ENCODE data around the gene LINGO3.
A peak's percentile ranks its signal among the peaks of the same experiment; 100 is the strongest.

Gene LINGO3

DNA sequence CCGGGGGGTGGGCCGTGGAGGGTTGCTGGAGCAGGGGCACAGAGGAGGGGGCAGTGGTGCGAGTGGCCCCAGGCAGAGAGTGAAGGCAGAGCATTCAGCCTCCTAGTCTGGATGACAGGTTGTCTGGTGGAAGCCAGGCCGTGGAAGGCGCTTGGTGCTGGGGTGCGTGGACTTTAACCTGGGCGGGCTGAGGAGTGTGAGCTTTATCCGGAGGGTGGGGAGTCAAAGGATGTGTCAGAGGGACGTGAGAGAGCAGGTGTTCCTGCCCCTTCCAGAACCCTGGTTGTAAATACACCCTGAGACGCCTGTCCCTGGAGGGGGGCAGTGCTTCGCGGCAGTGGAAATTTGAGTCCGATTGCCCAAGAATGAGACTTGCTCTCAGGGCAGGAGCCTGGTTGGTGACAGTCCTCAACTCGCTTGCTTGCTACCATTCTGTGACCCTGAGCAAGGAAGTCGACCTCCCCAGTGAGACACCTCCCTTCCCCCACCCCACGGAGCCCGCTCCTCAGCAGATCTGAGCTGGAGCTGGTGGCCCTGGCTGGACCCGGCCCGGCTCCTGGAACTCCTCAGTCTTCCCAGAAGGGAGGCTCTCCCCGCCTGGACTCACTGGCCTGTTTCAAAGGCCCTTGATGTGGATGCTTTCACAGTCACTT, 22.8 kb upstream of the LINGO3 start:
- Histone ChIP-seq H3K4me3 (ENCODE audit: low read length) (no peak overlapping the region), H3K27me3 (replicated peaks; ENCODE audit: control insufficient read depth, insufficient read depth, low read length) (no peaks in the 10 kb centered on the region), H3K9ac (ENCODE audit: low read length) (no peak overlapping the region), H3K36me3 (ENCODE audit: control insufficient read depth, insufficient read depth, low read length, severe bottlenecking) (peaks cover 3% of the 10 kb centered on the region), H3K4me1 (ENCODE audit: control insufficient read depth, insufficient read depth, low read length) (peaks cover 28% of the 10 kb centered on the region), H3K9me3 (ENCODE audit: control insufficient read depth, low read length) (no peaks in the 10 kb centered on the region)
- DNase-seq (ENCODE audit: low read depth): no peak

DNA sequence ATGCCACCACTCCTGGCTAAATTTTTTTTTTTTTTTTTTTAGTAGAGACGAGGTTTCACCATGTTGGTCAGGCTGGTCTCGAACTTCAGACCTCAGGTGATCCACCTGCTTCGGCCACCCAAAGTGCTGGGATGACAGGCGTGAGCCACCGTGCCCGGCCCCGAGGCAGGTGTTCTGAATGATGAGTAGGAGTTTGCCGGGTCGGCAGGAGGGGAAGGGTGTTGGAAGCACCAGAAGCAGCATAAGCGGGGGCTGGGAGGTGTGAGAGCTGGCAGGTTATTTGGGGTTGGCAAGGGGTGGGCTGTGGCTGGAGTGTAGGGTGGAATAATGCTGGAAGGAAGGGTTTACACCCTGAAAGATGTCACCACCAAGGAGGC, 22.3 kb upstream of the LINGO3 start:
- Histone ChIP-seq H3K9ac (ENCODE audit: low read length) (no peak overlapping the region), H3K27me3 (replicated peaks; ENCODE audit: control insufficient read depth, insufficient read depth, low read length) (no peaks in the 10 kb centered on the region), H3K4me3 (ENCODE audit: low read length) (no peak overlapping the region), H3K36me3 (ENCODE audit: control insufficient read depth, insufficient read depth, low read length, severe bottlenecking) (peaks cover 5% of the 10 kb centered on the region), H3K4me1 (ENCODE audit: control insufficient read depth, insufficient read depth, low read length) (peaks cover 28% of the 10 kb centered on the region), H3K9me3 (ENCODE audit: control insufficient read depth, low read length) (no peaks in the 10 kb centered on the region)
- DNase-seq (ENCODE audit: low read depth): no peak

DNA sequence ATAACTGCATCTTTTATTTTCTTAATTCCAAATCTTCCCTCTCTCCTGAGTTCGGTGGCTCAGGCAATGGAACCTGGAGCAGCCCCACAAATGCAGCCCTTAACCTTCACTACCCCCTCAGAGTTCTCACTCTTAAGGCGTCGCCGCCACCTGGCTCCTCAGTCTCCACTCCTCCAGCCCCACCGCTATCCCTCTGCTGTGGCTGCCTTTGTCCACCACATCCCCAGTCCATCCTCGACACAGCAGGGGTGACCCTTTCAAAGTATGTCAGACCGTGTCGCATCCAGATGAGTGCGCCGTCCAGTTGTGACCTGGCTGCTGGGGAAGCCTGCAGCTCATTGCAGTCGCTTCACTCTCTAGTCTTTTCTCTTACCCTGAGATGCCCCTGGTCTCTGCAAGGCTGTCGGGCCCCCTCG, 21.6 kb upstream of the LINGO3 start:
- peak; percentile 3 for DNase-seq (ENCODE audit: low read depth)
- H3K36me3 ChIP-seq (ENCODE audit: control insufficient read depth, insufficient read depth, low read length, severe bottlenecking): peaks cover 5% of the 10 kb centered on the region
- peak overlapping the region; percentile 99 for H3K4me3 ChIP-seq (ENCODE audit: low read length)
- H3K4me1 ChIP-seq (ENCODE audit: control insufficient read depth, insufficient read depth, low read length): peaks cover 28% of the 10 kb centered on the region
- no peaks in the 10 kb centered on the region for H3K9me3 ChIP-seq (ENCODE audit: control insufficient read depth, low read length)
- no peaks in the 10 kb centered on the region for H3K27me3 ChIP-seq (replicated peaks; ENCODE audit: control insufficient read depth, insufficient read depth, low read length)
- peak overlapping the region; percentile 97 for H3K9ac ChIP-seq (ENCODE audit: low read length)

DNA sequence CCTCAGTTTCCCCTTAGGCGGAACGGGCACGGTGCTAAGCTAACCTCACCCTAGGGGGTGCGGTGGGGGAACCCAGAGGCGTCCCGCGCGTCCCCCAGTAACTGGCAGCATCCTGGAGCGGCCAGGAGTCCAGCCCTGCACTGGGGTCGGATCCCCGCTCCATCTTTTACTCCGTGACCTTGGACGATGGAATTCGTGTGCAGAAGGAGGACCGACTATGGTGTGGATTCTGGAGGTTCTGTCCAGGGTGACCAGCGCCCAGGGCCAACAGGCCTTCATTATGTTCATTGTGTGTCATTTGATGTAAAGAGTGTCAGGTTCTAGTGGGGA, 21.2 kb upstream of the LINGO3 start:
- H3K9me3 ChIP-seq (ENCODE audit: control insufficient read depth, low read length): no peaks in the 10 kb centered on the region
- H3K9ac ChIP-seq (ENCODE audit: low read length): peak overlapping the region; percentile 97
- H3K27me3 ChIP-seq (replicated peaks; ENCODE audit: control insufficient read depth, insufficient read depth, low read length): no peaks in the 10 kb centered on the region
- peak overlapping the region; percentile 99 for H3K4me3 ChIP-seq (ENCODE audit: low read length)
- peaks cover 28% of the 10 kb centered on the region for H3K4me1 ChIP-seq (ENCODE audit: control insufficient read depth, insufficient read depth, low read length)
- peak; percentile 26 for DNase-seq (ENCODE audit: low read depth)
- peaks cover 5% of the 10 kb centered on the region for H3K36me3 ChIP-seq (ENCODE audit: control insufficient read depth, insufficient read depth, low read length, severe bottlenecking)

DNA sequence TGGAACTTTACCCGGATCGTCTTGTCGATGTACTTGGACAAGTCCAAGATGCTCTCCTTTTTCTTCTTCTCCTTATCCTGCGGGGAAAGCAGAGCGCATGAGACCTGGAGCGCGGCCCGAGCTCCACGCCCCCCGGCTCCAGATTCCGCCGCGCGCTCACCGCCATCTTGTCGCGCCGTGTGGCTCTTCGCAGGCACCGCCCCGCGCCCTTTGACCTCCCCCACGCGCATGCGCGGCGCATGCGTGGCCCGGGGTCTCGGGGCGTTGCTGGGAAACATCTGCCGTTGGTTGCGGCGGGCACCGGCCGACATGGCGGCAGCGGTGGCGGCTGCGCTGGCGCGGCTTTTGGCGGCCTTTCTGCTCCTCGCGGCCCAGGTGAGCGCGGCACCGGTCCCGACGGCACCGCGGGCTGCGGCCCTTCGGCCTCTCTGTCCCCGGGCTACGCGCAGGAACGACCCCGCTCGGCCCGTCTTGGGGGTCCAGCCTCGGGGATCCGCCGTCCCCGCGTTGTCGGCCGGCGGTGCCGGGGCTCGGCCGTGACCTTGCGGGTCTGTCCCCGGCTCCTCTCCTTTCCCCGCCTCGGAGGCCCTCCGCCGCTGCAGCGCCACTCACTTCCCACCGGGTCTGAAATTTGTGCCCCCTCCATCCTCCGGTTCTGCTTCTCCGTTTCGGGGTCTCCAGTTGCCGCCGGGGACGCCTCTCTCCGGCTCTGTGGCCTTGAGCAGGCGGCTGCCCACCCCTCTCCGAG, 20.6 kb upstream of the LINGO3 start, which contains the start of the genes LSM7 and SPPL2B:
TSS of gene LSM7 (minus strand) at position 186 of the 748 bp plus-strand sequence. CDS start at position 166, 20 bp downstream.
TSS of gene SPPL2B (plus strand) at position 284 of the 748 bp plus-strand sequence. CDS start at position 310, 26 bp downstream.
- Histone ChIP-seq H3K4me1 (ENCODE audit: control insufficient read depth, insufficient read depth, low read length) (peaks cover 28% of the 10 kb centered on the region), H3K4me3 (ENCODE audit: low read length) (peak within 1 kb of the TSS; percentile 99), H3K9me3 (ENCODE audit: control insufficient read depth, low read length) (no peaks in the 10 kb centered on the region), H3K9ac (ENCODE audit: low read length) (peak within 1 kb of the TSS; percentile 97), H3K36me3 (ENCODE audit: control insufficient read depth, insufficient read depth, low read length, severe bottlenecking) (peaks cover 5% of the 10 kb centered on the region), H3K27me3 (replicated peaks; ENCODE audit: control insufficient read depth, insufficient read depth, low read length) (no peaks in the 10 kb centered on the region)
- DNase-seq (ENCODE audit: low read depth): peak; percentile 97

DNA sequence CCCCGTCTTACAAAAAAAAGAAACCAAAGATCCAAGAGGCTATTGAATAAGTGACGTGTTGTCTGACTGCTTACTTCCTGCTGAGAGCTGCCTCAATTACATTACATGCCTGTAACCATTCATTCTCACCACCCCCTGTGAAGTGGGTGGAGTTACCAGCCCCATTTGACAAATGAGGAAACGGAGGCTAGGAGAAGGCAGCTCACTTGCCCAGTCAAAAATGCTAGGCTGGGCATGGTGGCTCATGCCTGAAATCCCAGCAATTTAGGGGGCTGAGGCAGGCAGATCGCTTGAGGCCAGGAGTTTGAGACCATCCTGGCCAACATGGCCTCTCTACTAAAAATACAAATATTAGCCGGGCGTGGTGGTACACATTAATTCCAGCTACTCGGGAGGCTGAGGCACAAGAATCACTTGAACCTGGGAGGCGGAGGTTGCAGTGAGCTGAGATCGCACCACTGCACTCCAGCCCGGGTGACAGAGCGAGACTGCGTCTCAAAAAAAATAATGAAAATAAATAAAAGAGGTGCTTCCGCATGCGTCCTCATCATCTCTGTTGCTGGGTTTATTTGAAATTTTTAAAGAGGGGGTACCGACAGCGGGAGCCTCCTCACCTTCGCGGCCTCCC, 19.9 kb upstream of the LINGO3 start:
- peaks cover 28% of the 10 kb centered on the region for H3K4me1 ChIP-seq (ENCODE audit: control insufficient read depth, insufficient read depth, low read length)
- peak overlapping the region; percentile 99 for H3K4me3 ChIP-seq (ENCODE audit: low read length)
- peaks cover 5% of the 10 kb centered on the region for H3K36me3 ChIP-seq (ENCODE audit: control insufficient read depth, insufficient read depth, low read length, severe bottlenecking)
- H3K27me3 ChIP-seq (replicated peaks; ENCODE audit: control insufficient read depth, insufficient read depth, low read length): no peaks in the 10 kb centered on the region
- peak overlapping the region; percentile 97 for H3K9ac ChIP-seq (ENCODE audit: low read length)
- DNase-seq (ENCODE audit: low read depth): peak; percentile 82
- no peaks in the 10 kb centered on the region for H3K9me3 ChIP-seq (ENCODE audit: control insufficient read depth, low read length)

DNA sequence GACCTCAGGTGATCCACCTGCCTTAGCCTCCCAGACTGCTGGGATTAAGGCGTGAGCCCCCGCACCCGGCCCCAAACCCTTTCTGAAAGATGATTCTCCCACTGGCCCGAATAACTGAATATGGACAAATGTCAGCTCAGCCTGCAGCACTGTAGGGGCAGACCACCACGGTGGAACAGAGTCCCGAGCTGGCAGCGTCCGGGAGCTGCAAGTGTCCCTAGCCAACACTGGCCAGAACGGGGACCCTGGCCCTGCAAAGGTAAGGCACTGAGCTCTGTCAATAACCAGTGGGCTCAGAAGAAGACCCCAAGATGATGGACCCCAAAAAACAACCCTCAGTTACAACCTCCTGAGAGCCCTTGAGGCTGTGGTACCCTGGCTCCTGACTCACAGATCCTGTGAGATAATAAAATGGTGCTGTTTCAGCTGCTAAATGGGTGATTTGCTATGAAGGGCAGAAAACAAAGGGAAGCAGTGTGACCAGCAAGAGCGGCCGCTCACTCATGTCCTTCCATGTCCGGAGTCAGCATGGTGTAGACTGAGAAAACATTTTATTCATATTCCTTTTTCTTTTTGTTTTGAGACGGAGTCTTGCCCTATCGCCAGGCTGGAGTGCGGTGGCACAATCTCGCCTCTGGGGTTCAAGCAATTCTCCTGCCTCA, 18.9 kb upstream of the LINGO3 start:
- Histone ChIP-seq H3K36me3 (ENCODE audit: control insufficient read depth, insufficient read depth, low read length, severe bottlenecking) (peaks cover 5% of the 10 kb centered on the region), H3K4me3 (ENCODE audit: low read length) (peak overlapping the region; percentile 99), H3K27me3 (replicated peaks; ENCODE audit: control insufficient read depth, insufficient read depth, low read length) (no peaks in the 10 kb centered on the region), H3K9ac (ENCODE audit: low read length) (peak overlapping the region; percentile 97), H3K4me1 (ENCODE audit: control insufficient read depth, insufficient read depth, low read length) (peaks cover 23% of the 10 kb centered on the region), H3K9me3 (ENCODE audit: control insufficient read depth, low read length) (no peaks in the 10 kb centered on the region)
- DNase-seq (ENCODE audit: low read depth): no peak

DNA sequence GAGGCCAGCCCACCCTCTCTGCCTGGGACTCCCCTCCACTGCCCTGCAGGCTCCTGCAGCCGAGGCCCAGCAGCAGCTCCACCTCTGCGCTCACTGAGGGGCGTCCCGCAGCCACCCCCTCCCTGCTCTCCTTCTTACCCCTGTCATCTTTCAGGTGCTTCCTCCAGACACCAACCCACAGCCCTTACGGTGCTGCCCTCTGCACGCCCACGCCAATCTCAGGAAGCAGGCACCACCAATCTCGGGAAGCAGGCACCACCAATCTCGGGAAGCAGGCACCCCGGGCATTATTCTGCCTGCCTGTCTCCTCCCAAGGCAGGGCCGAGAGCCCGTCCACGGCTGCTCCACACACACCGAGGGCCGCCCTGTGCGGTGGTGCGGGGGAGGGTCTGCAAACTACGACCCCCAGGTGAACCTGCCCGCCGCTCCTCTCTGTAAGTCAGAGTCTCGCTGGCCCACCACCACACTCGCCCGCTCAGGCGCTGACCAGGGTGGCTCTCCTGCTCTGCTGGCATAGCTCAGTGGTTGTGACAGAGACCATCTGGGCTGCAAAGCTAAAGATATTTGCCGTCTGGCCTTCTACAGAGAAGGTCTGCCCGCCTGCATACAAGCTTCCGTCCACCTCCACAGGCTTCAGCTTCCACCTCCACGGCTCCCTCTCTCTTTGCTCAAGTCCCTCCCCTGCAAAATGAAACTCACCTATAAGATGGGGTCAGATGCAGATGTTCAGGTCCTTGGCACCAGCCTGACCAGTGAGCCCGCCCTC, 17.5 kb upstream of the LINGO3 start:
- Histone ChIP-seq H3K36me3 (ENCODE audit: control insufficient read depth, insufficient read depth, low read length, severe bottlenecking) (peaks cover 5% of the 10 kb centered on the region), H3K4me3 (ENCODE audit: low read length) (no peak overlapping the region), H3K9me3 (ENCODE audit: control insufficient read depth, low read length) (no peaks in the 10 kb centered on the region), H3K4me1 (ENCODE audit: control insufficient read depth, insufficient read depth, low read length) (peaks cover 19% of the 10 kb centered on the region), H3K27me3 (replicated peaks; ENCODE audit: control insufficient read depth, insufficient read depth, low read length) (no peaks in the 10 kb centered on the region), H3K9ac (ENCODE audit: low read length) (no peak overlapping the region)
- DNase-seq (ENCODE audit: low read depth): no peak

DNA sequence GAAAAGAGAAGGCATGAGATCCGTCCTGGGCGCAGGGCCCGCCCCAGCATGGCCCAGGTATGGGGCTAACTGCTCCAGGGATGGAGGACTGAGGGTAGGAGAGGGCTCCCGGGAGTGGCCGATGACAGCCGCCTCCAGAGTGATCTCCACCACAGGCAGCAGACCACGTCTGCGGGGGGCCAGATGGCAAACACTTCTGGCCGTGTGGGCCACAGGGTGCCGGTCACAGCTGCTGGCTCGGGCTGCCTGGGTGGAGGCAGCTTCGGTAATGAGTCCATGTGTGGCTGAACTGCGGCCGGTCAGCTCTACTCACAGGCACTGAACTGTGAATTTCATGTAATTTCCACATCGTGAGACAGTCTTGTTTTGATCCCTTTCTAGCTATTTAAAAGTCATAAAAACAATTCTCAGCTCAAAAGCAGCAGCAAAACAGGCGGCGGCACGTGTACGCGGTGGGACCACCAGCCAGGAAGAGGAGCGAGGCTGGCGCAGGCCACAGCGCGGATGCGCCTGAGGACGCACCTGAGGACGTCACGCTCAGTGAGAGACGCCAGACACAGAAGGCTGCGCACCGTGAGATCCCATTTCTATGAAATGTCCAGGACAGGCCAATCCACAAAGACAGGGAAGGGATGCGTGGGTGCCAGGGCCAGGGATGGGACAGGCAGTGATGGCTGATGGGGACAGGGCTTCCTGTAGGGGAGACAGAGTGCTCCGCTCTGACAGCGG, 16.4 kb upstream of the LINGO3 start:
- peaks cover 5% of the 10 kb centered on the region for H3K36me3 ChIP-seq (ENCODE audit: control insufficient read depth, insufficient read depth, low read length, severe bottlenecking)
- H3K4me3 ChIP-seq (ENCODE audit: low read length): no peak overlapping the region
- H3K9me3 ChIP-seq (ENCODE audit: control insufficient read depth, low read length): no peaks in the 10 kb centered on the region
- no peak overlapping the region for H3K9ac ChIP-seq (ENCODE audit: low read length)
- no peaks in the 10 kb centered on the region for H3K27me3 ChIP-seq (replicated peaks; ENCODE audit: control insufficient read depth, insufficient read depth, low read length)
- H3K4me1 ChIP-seq (ENCODE audit: control insufficient read depth, insufficient read depth, low read length): peaks cover 11% of the 10 kb centered on the region
- no peak for DNase-seq (ENCODE audit: low read depth)

DNA sequence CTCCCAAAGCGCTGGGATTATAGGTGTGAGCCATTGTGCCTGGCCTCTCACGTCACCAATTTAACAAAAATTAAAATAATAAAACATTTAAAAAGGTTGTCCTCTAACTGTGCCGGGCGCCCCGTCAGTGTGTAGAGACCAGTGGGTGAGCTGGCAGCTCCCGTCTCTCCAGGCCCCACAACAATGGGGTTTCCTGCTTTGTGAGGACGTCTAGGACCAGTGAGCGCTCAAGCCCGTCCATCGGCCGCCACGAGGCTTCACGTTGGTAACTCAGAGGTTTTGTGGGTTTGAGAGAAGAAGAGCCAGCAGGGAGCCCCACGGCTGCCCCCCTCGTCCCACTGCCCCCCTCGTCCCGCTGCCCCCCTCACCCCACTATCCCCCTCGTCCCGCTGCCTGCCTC, 15.8 kb upstream of the LINGO3 start:
- Histone ChIP-seq H3K9ac (ENCODE audit: low read length) (no peak overlapping the region), H3K4me1 (ENCODE audit: control insufficient read depth, insufficient read depth, low read length) (peaks cover 7% of the 10 kb centered on the region), H3K36me3 (ENCODE audit: control insufficient read depth, insufficient read depth, low read length, severe bottlenecking) (peaks cover 5% of the 10 kb centered on the region), H3K9me3 (ENCODE audit: control insufficient read depth, low read length) (no peaks in the 10 kb centered on the region), H3K4me3 (ENCODE audit: low read length) (no peak overlapping the region), H3K27me3 (replicated peaks; ENCODE audit: control insufficient read depth, insufficient read depth, low read length) (no peaks in the 10 kb centered on the region)
- no peak for DNase-seq (ENCODE audit: low read depth)
